ENCODE measurements around the gene PYGO1.
A peak's percentile ranks its signal among the peaks of the same experiment; 100 is the strongest.
"Not testable (repeated sequence)": the region's sequence is repeated elsewhere in the genome, so short reads cannot be mapped to it uniquely, and the experiment has no call there.

Gene PYGO1

DNA sequence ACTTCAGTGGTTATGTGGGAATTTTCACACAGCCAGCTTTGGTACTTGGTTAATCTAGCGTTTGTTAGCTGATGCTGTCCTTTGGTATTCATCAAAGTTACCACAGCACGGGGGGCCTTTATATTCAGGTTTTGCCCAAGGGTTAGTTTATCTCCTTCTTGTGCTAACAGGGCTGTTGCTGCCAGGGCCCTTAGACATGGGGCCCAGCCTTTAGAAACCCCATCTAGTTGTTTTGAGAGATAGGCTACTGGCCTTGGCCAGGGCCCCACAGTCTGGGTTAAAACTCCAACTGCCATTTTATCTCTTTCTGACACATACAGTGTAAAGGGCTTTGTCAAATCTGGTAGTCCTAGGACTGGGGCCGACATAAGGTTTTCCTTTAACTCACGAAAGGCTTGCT is 72.7 kb downstream of the PYGO1 start:
- no peak for DNase-seq (ENCODE audit: low read depth)
- TF ChIP-seq CTCF (conservative IDR thresholded peaks at IDR 0.05; ENCODE audit: low read length): no peak
- no peak overlapping the region for H3K4me3 ChIP-seq (ENCODE audit: low read length)

- TF ChIP-seq CTCF (conservative IDR thresholded peaks at IDR 0.05; ENCODE audit: low read length): no peak
- H3K4me3 ChIP-seq (ENCODE audit: low read length): no peak overlapping the region
- no peak for DNase-seq (ENCODE audit: low read depth)
Observed at GRCh38 chr15:55514414-55514850, 73.7 kb downstream of the PYGO1 start.

DNA sequence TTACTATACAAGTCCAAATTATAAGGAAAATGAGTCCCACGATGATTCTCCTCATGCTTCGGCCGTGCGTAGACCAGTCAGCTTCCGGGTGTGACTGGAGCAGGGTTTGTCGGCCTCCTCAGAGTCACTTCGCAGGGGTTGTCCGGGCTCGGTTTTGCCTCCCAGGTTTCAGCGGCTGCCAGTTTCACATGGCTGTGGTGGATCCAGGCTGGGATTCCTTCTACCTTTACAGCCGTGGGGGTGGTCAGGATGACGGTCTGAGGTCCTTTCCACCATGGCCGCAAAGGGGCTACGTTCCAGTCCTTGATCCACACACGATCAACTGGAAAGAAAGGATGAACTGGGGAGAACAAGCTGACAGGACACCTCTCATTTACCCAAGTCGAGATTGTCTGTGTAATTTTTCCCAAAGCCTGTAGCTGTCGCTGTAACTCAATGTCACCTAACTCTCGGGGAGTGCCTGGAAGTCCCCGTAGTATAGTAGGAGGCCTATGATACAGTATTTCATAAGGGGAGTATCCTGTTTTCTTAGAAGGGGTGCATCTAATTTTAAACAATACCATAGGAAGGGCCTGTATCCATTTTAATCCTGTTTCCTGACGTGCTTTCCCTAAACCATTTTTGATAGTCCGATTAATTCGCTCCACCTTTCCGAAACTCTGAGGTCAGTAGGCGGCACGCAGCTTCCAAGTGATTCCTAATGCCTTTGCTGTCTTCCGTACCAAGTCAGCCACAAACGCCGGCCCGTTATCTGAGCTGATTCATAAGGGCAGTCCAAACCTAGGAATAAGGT is 74.3 kb downstream of the PYGO1 start:
- DNase-seq (ENCODE audit: low read depth): peak; percentile 18
- TF ChIP-seq CTCF (conservative IDR thresholded peaks at IDR 0.05; ENCODE audit: low read length): peak; percentile 56
- H3K4me3 ChIP-seq (ENCODE audit: low read length): not testable (repeated sequence)

DNA sequence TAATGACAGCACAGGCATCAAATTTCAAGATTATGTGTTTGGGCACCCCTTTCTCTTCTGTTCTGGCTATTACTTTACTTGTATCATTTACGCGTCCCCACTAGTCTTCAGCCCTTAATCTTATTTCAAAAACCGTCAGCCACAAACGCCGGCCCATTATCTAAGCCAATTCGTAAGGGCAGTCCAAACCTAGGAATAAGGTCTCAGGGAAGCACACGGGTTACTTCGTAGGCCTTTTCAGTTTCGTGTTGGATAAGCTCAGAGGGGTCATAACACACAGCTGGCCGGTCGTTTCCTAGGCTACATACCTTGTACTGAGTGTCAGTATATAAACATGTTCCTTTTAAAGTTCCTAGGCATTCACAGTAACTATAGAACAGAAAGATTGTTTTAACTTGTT is 75.0 kb downstream of the PYGO1 start:
- no peak overlapping the region for H3K4me3 ChIP-seq (ENCODE audit: low read length)
- DNase-seq (ENCODE audit: low read depth): no peak
- no peak for TF ChIP-seq CTCF (conservative IDR thresholded peaks at IDR 0.05; ENCODE audit: low read length)

GRCh38 chr15:55507567-55507966 is 80.6 kb downstream of the PYGO1 start:
- no peak for DNase-seq (ENCODE audit: low read depth)
- no peak for TF ChIP-seq CTCF (conservative IDR thresholded peaks at IDR 0.05; ENCODE audit: low read length)
- no peak overlapping the region for H3K4me3 ChIP-seq (ENCODE audit: low read length)

- not testable (repeated sequence) for H3K4me3 ChIP-seq (ENCODE audit: low read length); DNase-seq (ENCODE audit: low read depth)
Observed at GRCh38 chr15:55505407-55505806, 82.7 kb downstream of the PYGO1 start.

DNA sequence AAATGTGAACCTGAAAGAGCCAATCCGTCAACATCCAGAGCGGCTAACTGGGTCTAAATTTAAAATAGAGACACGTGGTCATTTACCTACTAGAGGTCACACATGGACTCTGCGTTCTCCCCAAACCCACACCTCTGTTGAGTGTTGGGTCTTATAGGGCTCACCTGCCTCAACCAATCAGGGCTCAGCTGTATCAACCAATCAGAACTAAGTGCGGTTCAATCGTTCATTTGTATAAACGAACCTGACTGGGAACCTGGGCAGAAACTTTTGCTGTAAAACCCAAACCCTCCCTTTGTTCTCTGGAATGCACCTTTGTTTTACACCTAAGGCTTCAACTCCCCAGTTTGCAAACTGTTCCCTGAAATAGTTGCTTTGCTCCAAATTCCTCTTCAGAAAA is 89.0 kb downstream of the PYGO1 start:
- no peak overlapping the region for H3K4me3 ChIP-seq (ENCODE audit: low read length)
- no peak for DNase-seq (ENCODE audit: low read depth)
- TF ChIP-seq CTCF (conservative IDR thresholded peaks at IDR 0.05; ENCODE audit: low read length): no peak

GRCh38 chr15:55498109-55498938 is 89.8 kb downstream of the PYGO1 start:
- DNase-seq (ENCODE audit: low read depth): peak; percentile 84
- H3K4me3 ChIP-seq (ENCODE audit: low read length): peak overlapping the region; percentile 77
